ENCODE data around the gene PTCHD1. TPM values are rescaled to one million over a fixed set of nuclear protein-coding genes. Genes with fewer than 3 reads are reported as not detected.

The PTCHD1 gene
- total RNA-seq, 1 experiment from 2014 or later, result 1.4 TPM

DNA sequence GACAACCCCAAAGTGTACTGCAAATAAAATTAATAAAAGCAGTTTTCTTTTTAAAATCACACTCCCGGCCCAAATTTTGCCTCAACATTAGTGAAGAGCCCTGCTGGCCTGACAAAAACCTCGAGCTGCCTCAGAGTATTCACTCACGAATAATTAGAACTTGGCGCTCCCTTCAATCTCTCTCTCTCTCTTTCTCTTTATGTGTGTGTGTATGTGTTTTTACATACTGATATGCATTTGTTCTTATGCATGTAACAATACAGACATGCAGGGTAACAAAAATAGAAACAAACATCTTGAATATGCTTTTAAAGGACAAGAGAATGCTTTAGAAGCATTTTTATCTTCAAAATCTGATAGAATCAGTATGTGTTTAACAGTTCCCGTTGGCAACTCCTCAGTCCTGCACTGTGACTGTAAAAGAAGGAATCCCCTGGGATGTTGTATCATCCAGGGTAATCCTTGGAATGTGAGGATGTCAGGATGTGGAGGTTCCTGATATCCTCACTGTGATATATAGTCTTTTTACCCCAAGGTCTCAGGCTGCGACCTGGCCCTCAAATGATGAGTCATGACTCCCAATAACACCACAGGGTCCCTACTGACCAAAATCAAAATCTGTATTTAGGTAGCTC is 53.0 kb downstream of the PTCHD1 start:
- DNase-seq (ENCODE audit: low read depth, low spot score), result no peak
- CTCF ChIA-PET, result no interaction called here
- H3K27ac ChIP-seq (ENCODE audit: low read length), result no peak overlapping the region
- no peaks in the 10 kb centered on the region for H3K36me3 ChIP-seq (ENCODE audit: control insufficient read depth, insufficient read depth, low read length)
- in situ Hi-C loops (cut with HindIII; ENCODE audit: low pct_unique_long_range_greater_than_20kb, low sequenced_read_pairs), result no loop called here
- no peaks in the 10 kb centered on the region for H3K9me3 ChIP-seq (ENCODE audit: control insufficient read depth, insufficient read depth, low read depth, low read length)
- TF ChIP-seq POLR2AphosphoS5 (IDR thresholded peaks at IDR 0.05; ENCODE audit: low read depth, low read length) (no peak), SIN3A (IDR thresholded peaks at IDR 0.05; ENCODE audit: borderline replicate concordance, insufficient read depth, low read depth, low read length) (no peak), REST (IDR thresholded peaks at IDR 0.05; ENCODE audit: insufficient read depth in 1 of 2, low read depth in 2 of 2, low read length in 1 of 2) (no peak), TCF7L2 (IDR thresholded peaks at IDR 0.05; ENCODE audit: low read depth, low read length) (no peak)
- TF ChIP-seq, protein P1, sequence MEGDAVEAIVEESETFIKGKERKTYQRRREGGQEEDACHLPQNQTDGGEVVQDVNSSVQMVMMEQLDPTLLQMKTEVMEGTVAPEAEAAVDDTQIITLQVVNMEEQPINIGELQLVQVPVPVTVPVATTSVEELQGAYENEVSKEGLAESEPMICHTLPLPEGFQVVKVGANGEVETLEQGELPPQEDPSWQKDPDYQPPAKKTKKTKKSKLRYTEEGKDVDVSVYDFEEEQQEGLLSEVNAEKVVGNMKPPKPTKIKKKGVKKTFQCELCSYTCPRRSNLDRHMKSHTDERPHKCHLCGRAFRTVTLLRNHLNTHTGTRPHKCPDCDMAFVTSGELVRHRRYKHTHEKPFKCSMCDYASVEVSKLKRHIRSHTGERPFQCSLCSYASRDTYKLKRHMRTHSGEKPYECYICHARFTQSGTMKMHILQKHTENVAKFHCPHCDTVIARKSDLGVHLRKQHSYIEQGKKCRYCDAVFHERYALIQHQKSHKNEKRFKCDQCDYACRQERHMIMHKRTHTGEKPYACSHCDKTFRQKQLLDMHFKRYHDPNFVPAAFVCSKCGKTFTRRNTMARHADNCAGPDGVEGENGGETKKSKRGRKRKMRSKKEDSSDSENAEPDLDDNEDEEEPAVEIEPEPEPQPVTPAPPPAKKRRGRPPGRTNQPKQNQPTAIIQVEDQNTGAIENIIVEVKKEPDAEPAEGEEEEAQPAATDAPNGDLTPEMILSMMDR (IDR thresholded peaks at IDR 0.05), result no peak
- ATAC-seq, result no peak
- H3K27me3 ChIP-seq (ENCODE audit: control insufficient read depth, insufficient read depth, low read length), result no peaks in the 10 kb centered on the region
- H3K4me3 ChIP-seq (ENCODE audit: low read depth in 2 of 2, low read length in 2 of 2), result no peak overlapping the region
- intact Hi-C loops (cut with micrococcal nuclease; ENCODE audit: unreplicated experiment), result no loop called here
- BruUV-seq (replicated peaks), result no TSS peak
- POLR2A ChIA-PET, result no interaction called here
- H3K4me1 ChIP-seq (ENCODE audit: control insufficient read depth, insufficient read depth, low read length), result no peaks in the 10 kb centered on the region

- no peak for TF ChIP-seq SIN3A (IDR thresholded peaks at IDR 0.05; ENCODE audit: borderline replicate concordance, insufficient read depth, low read depth, low read length)
- TF ChIP-seq, protein P1 (IDR thresholded peaks at IDR 0.05), result no peak
- no peak for TF ChIP-seq TCF7L2 (IDR thresholded peaks at IDR 0.05; ENCODE audit: low read depth, low read length)
- TF ChIP-seq REST (IDR thresholded peaks at IDR 0.05; ENCODE audit: insufficient read depth in 1 of 2, low read depth in 2 of 2, low read length in 1 of 2), result no peak
- no peak for TF ChIP-seq POLR2AphosphoS5 (IDR thresholded peaks at IDR 0.05; ENCODE audit: low read depth, low read length)
- BruUV-seq (replicated peaks), result no TSS peak
- ATAC-seq (no peak), DNase-seq (ENCODE audit: low read depth, low spot score) (no peak)
- in situ Hi-C loops (cut with HindIII; ENCODE audit: low pct_unique_long_range_greater_than_20kb, low sequenced_read_pairs) (no loop called here), intact Hi-C loops (cut with micrococcal nuclease; ENCODE audit: unreplicated experiment) (no loop called here)
- Histone ChIP-seq H3K27me3 (ENCODE audit: control insufficient read depth, insufficient read depth, low read length) (no peaks in the 10 kb centered on the region), H3K4me1 (ENCODE audit: control insufficient read depth, insufficient read depth, low read length) (no peaks in the 10 kb centered on the region), H3K27ac (ENCODE audit: low read length) (no peak overlapping the region), H3K9me3 (ENCODE audit: control insufficient read depth, insufficient read depth, low read depth, low read length) (no peaks in the 10 kb centered on the region), H3K36me3 (ENCODE audit: control insufficient read depth, insufficient read depth, low read length) (no peaks in the 10 kb centered on the region), H3K4me3 (ENCODE audit: low read depth in 2 of 2, low read length in 2 of 2) (no peak overlapping the region)
- ChIA-PET CTCF (no interaction called here), POLR2A (no interaction called here)
These were observed 54.6 kb downstream of the PTCHD1 start for GRCh38 chrX:23389196-23389792.

Data from Panc1 (cell line).